Neural crest cell (in vitro differentiated cells): ENCODE data around the gene ZBTB47. TPM values are rescaled to one million over a fixed set of nuclear protein-coding genes. Genes with fewer than 3 reads are reported as not detected.

Source experiments
- DNase-seq: peaks from one replicate; pipeline ENCODE4 v3.0.0; 2021; ENCODE audit warnings: low read depth, mixed read lengths, low spot score
- H3K27ac Mint-ChIP-seq: one replicate; pipeline ENCODE4 v1.8.0; 2021; ENCODE audit warnings: mild to moderate bottlenecking, mixed read lengths; ENCODE audit not compliant: unreplicated experiment
- H3K27me3 Mint-ChIP-seq: 2 replicates; pipeline ENCODE4 v1.8.0; 2021; ENCODE audit warnings: low read depth, mild to moderate bottlenecking, mixed read lengths
- H3K36me3 Mint-ChIP-seq: 2 replicates; pipeline ENCODE4 v1.8.0; 2021; ENCODE audit warnings: low read depth, mild to moderate bottlenecking, mixed read lengths
- H3K4me1 Mint-ChIP-seq: 2 replicates; pipeline ENCODE4 v1.8.0; 2021; ENCODE audit warnings: mixed read lengths
- H3K4me3 Mint-ChIP-seq: one replicate; pipeline ENCODE4 v1.8.0; 2021; ENCODE audit warnings: mild to moderate bottlenecking, mixed read lengths
- H3K9me3 Mint-ChIP-seq: 2 replicates; pipeline ENCODE4 v1.8.0; 2021; ENCODE audit warnings: mixed read lengths
- CTCF ChIP-seq: fragments of 200-600 bp; sonication (generic); conservative IDR thresholded peaks from 2 replicates; pipeline ENCODE4 v1.5.0; 2021; ENCODE audit warnings: antibody characterized with exemption, mild to moderate bottlenecking
- total RNA-seq: library from RNA; stranded (reverse); gene quantifications from 2 replicates; pipeline ENCODE4 v1.2.1, GENCODE V29; 2021

The ZBTB47 gene
- total RNA-seq, 1 donor from 2014 or later, result 6.6 TPM

DNA sequence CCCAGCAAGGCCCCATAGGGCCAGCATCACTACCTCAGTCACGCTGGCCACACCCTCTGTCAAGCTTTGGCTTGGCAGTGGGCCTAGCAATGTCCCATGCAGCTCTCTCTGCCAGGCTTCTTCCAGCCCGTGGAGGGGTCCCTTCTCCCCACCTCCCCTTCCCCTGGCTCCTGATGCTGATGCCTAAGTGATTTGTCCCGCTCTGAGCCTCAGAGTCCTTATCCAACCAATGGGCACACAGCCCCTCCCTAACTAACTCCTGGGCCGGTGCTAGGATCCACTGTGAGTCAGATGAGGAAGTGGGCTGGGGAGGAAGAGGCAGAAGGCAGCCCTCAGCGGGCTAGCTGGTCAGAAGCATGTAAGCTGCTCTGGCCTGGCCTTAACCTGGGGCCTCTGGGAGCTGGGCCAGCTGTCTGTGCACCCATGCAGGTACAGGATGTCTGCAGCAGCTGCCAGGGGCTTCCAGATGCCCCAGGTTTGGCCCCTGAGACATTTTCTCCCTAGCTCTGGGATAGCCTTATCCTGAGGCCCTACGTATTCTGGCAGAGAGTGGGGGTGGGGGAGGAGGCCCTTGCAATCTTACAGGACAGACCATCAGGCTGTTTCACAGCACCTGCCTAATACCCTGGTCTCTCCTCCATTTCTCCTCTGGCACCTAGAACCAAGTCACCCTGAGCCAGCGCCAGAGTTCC, 740 bp upstream of the ZBTB47 start:
- Mint-ChIP-seq H3K9me3 (no peaks in the 10 kb centered on the region), H3K27ac (no peak overlapping the region), H3K4me3 (peak overlapping the region; percentile 89), H3K27me3 (no peaks in the 10 kb centered on the region), H3K4me1 (peaks cover 25% of the 10 kb centered on the region), H3K36me3 (peaks cover 8% of the 10 kb centered on the region)
- no peak for DNase-seq
- no peak for TF ChIP-seq CTCF

GRCh38 chr3:42653303-42653559, 266 bp upstream of the ZBTB47 start:
- peak overlapping the region; percentile 89 for H3K4me3 Mint-ChIP-seq
- peaks cover 8% of the 10 kb centered on the region for H3K36me3 Mint-ChIP-seq
- DNase-seq, result no peak
- no peak overlapping the region for H3K27ac Mint-ChIP-seq
- no peaks in the 10 kb centered on the region for H3K9me3 Mint-ChIP-seq
- no peak for TF ChIP-seq CTCF
- H3K4me1 Mint-ChIP-seq, result peaks cover 21% of the 10 kb centered on the region
- no peaks in the 10 kb centered on the region for H3K27me3 Mint-ChIP-seq

- no peaks in the 10 kb centered on the region for H3K27me3 Mint-ChIP-seq
These were observed 1.1 kb downstream of the ZBTB47 start for GRCh38 chr3:42654331-42655201.

DNA sequence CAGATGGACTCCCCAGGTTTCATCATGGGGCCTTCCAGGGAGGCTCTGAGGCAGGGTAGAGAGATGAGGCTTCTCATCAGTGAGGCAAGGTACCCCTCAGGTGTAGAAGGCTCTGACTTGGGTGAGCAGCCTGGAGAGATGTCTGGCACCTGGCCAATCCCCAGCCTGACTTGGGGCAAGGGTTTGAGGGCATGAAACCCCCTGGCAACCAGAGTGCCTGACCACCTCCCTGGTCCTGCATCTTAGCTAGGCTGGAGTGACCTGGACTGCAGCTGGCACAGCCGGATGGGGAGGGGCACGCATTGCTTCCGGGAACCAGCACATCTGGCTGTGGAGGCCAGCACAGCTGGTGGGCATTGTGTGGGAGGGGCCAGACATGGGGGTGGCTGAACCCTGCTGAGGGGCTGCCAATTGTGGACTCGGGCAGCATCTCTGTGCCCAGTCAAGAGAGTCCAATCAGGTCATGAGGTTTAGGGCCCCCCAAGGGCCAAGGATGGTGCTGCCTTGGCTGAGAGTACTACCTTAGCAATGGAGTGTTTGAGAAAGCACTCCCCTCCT, 1.9 kb downstream of the ZBTB47 start:
- Mint-ChIP-seq H3K27me3 (no peaks in the 10 kb centered on the region), H3K4me1 (peaks cover 14% of the 10 kb centered on the region), H3K4me3 (peak overlapping the region; percentile 76), H3K9me3 (no peaks in the 10 kb centered on the region), H3K27ac (no peak overlapping the region), H3K36me3 (no peaks in the 10 kb centered on the region)
- TF ChIP-seq CTCF, result no peak
- no peak for DNase-seq

More at GRCh38 chr3:42654331-42655201, 1.1 kb downstream of the ZBTB47 start:
- Mint-ChIP-seq H3K4me1 (peaks cover 14% of the 10 kb centered on the region), H3K9me3 (no peaks in the 10 kb centered on the region), H3K27ac (no peak overlapping the region), H3K4me3 (peak overlapping the region; percentile 76), H3K36me3 (no peaks in the 10 kb centered on the region)
- DNase-seq, result peak; percentile 39
- no peak for TF ChIP-seq CTCF

DNA sequence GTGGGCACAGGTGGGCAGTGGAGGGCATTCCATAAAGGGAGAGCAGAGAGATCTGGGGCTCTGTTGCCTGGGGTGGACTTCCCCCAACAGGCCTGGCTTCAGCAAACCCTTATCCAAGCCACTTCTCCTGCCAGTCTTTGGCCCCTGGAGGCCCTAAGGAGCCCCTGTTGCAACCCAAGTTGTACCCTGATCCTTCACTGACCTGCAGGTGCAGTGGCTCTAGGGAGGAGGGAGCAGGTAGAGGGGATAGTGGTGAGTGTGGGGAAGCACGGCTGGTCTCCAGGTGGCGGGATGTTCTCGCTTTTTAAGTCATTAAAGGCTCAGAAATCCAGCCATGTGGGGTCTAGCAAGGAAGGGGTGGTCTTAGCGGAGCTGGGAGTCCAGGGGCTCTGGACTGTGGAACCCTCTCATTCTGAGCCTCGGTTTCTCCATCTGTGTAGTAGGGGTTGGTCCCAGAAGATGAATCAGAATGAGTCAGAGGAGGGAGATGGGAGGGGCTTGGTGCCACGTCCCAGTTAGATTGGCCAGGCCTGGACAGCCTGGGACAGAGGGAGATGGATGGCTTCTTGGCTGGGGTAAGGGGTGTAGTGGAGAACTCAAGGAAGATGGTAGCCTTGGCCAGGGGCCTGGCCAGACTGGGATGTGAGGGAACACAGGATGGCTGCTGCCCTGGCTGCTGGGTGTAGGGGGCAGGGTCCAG, 2.6 kb downstream of the ZBTB47 start:
- DNase-seq, result no peak
- Mint-ChIP-seq H3K27me3 (no peaks in the 10 kb centered on the region), H3K27ac (no peak overlapping the region), H3K36me3 (no peaks in the 10 kb centered on the region), H3K9me3 (no peaks in the 10 kb centered on the region), H3K4me1 (peaks cover 14% of the 10 kb centered on the region), H3K4me3 (peak overlapping the region; percentile 78)
- no peak for TF ChIP-seq CTCF
